HEK293 (cell line): ENCODE results near the gene TUT4.

Experiments
- CTCF ChIA-PET: fragments of 350-600 bp; formaldehyde crosslinking; extraction: SDS; loops from one replicate; lab custom pipeline; 2021; ENCODE audit warnings: antibody characterized with exemption; lab: Yijun Ruan, JAX
- POLR2A ChIA-PET: fragments of 300-600 bp; formaldehyde crosslinking; extraction: SDS; loops from one replicate; lab custom pipeline; 2020; ENCODE audit warnings: antibody characterized with exemption, inconsistent platforms; lab: Yijun Ruan, JAX
- H3K27ac ChIP-seq: fragments of 200-500 bp; sonication (Bioruptor generic); 2 replicates; pipeline ENCODE4 v1.5.1; 2014; ENCODE audit warnings: low read depth, low read length, control low read depth, inconsistent platforms; ENCODE audit errors: extremely low read depth
- H3K36me3 ChIP-seq, 2 experiments: fragments of 200-500 bp in 1 of 2; sonication (Bioruptor generic) in 1 of 2; 1 replicate in 1 of 2; 2 replicates in 1 of 2; pipeline ENCODE4 v1.5.1; 2014 to 2017; ENCODE audit warnings: inconsistent platforms in 2 of 2, low read length in 2 of 2; ENCODE audit not compliant: control insufficient read depth in 2 of 2, insufficient read depth in 1 of 2
- H3K4me1 ChIP-seq: fragments of 200-500 bp; sonication (Bioruptor generic); 2 replicates; pipeline ENCODE4 v1.5.1; 2014; ENCODE audit warnings: mild to moderate bottlenecking, low read length, inconsistent platforms; ENCODE audit not compliant: control insufficient read depth, insufficient read depth
- H3K4me3 ChIP-seq: 2 replicates; pipeline ENCODE4 v1.5.1; 2011; ENCODE audit warnings: low read depth, mild to moderate bottlenecking, control low read depth, low read length, moderate library complexity
- H3K9me3 ChIP-seq: fragments of 200-500 bp; sonication (Bioruptor generic); 2 replicates; pipeline ENCODE4 v1.5.1; 2014; ENCODE audit warnings: low read depth, low read length, inconsistent platforms; ENCODE audit not compliant: control insufficient read depth, insufficient read depth
- GLIS1 ChIP-seq: fragments of 450-650 bp; formaldehyde crosslinking; IDR thresholded peaks from 2 replicates; pipeline ENCODE4 v1.5.1; 2016; ENCODE audit warnings: missing biosample characterization, missing genetic modification characterization
- GLIS2 ChIP-seq: fragments of 450-650 bp; formaldehyde crosslinking; IDR thresholded peaks from 2 replicates; pipeline ENCODE4 v1.5.1; 2016; ENCODE audit warnings: missing biosample characterization, missing genetic modification characterization
- HOXC10 ChIP-seq: sonication (generic); formaldehyde crosslinking; IDR thresholded peaks from 2 replicates; pipeline ENCODE4 v1.8.1; 2023; ENCODE audit warnings: mild to moderate bottlenecking, missing genetic modification reagents
- HOXD13 ChIP-seq: sonication (generic); formaldehyde crosslinking; IDR thresholded peaks from 2 replicates; pipeline ENCODE4 v1.8.0; 2022; ENCODE audit warnings: missing genetic modification reagents, borderline replicate concordance
- MYNN ChIP-seq: fragments of 450-650 bp; formaldehyde crosslinking; IDR thresholded peaks from 2 replicates; pipeline ENCODE4 v1.5.1; 2016; ENCODE audit warnings: missing biosample characterization, missing genetic modification characterization, borderline replicate concordance
- SETDB1 ChIP-seq: IDR thresholded peaks from one replicate; pipeline ENCODE4 v1.6.1; 2017; ENCODE audit warnings: mild to moderate bottlenecking, low read length, moderate library complexity, mixed read lengths; ENCODE audit not compliant: insufficient read length
- TCF7L2 ChIP-seq: IDR thresholded peaks from 2 replicates; pipeline ENCODE4 v1.6.1; 2011; ENCODE audit warnings: low read depth, mild to moderate bottlenecking, inconsistent platforms, low read length, moderate library complexity, borderline replicate concordance
- ZBTB17 ChIP-seq: fragments of 450-650 bp; formaldehyde crosslinking; IDR thresholded peaks from 2 replicates; pipeline ENCODE4 v1.5.1; 2016; ENCODE audit warnings: missing biosample characterization, missing genetic modification characterization
- ZBTB20 ChIP-seq: fragments of 450-650 bp; formaldehyde crosslinking; IDR thresholded peaks from 2 replicates; pipeline ENCODE4 v1.5.1; 2016; ENCODE audit warnings: missing biosample characterization, missing genetic modification characterization
- ZFP37 ChIP-seq: fragments of 450-650 bp; formaldehyde crosslinking; IDR thresholded peaks from 2 replicates; pipeline ENCODE4 v1.5.1; 2016; ENCODE audit warnings: missing biosample characterization, missing genetic modification characterization
- ZNF155 ChIP-seq: fragments of 450-650 bp; formaldehyde crosslinking; IDR thresholded peaks from 2 replicates; pipeline ENCODE4 v1.5.1; 2016; ENCODE audit warnings: missing biosample characterization, missing genetic modification characterization
- ZNF169 ChIP-seq: fragments of 450-650 bp; formaldehyde crosslinking; IDR thresholded peaks from 2 replicates; pipeline ENCODE4 v1.5.1; 2016; ENCODE audit warnings: missing biosample characterization, missing genetic modification characterization
- ZNF202 ChIP-seq: fragments of 450-650 bp; formaldehyde crosslinking; IDR thresholded peaks from 2 replicates; pipeline ENCODE4 v1.5.1; 2016; ENCODE audit warnings: missing biosample characterization, missing genetic modification characterization, borderline replicate concordance
- ZNF211 ChIP-seq: fragments of 450-650 bp; formaldehyde crosslinking; IDR thresholded peaks from 2 replicates; pipeline ENCODE4 v1.5.1; 2016; ENCODE audit warnings: low read depth, missing biosample characterization, missing genetic modification characterization
- ZNF248 ChIP-seq: fragments of 450-650 bp; formaldehyde crosslinking; IDR thresholded peaks from 2 replicates; pipeline ENCODE4 v1.5.1; 2017; ENCODE audit warnings: missing biosample characterization, missing genetic modification characterization
- ZNF341 ChIP-seq: fragments of 450-650 bp; formaldehyde crosslinking; IDR thresholded peaks from 2 replicates; pipeline ENCODE4; 2016; ENCODE audit warnings: low read depth, missing biosample characterization, missing genetic modification characterization
- ZNF354C ChIP-seq: fragments of 450-650 bp; formaldehyde crosslinking; IDR thresholded peaks from 2 replicates; pipeline ENCODE4 v1.5.1; 2016; ENCODE audit warnings: missing biosample characterization, missing genetic modification characterization, low read depth, borderline replicate concordance
- ZNF391 ChIP-seq: fragments of 450-650 bp; formaldehyde crosslinking; IDR thresholded peaks from 2 replicates; pipeline ENCODE4 v1.5.1; 2016; ENCODE audit warnings: low read depth, missing biosample characterization, missing genetic modification characterization, borderline replicate concordance
- ZNF394 ChIP-seq: fragments of 450-650 bp; formaldehyde crosslinking; IDR thresholded peaks from 2 replicates; pipeline ENCODE4 v1.5.1; 2016; ENCODE audit warnings: missing biosample characterization, missing genetic modification characterization, mild to moderate bottlenecking, moderate library complexity, borderline replicate concordance
- ZNF423 ChIP-seq: fragments of 450-650 bp; formaldehyde crosslinking; IDR thresholded peaks from 2 replicates; pipeline ENCODE4 v1.5.1; 2016; ENCODE audit warnings: missing biosample characterization, missing genetic modification characterization
- ZNF529 ChIP-seq: fragments of 450-650 bp; formaldehyde crosslinking; IDR thresholded peaks from 2 replicates; pipeline ENCODE4 v1.5.1; 2017; ENCODE audit warnings: missing genetic modification characterization, missing biosample characterization; ENCODE audit not compliant: insufficient replicate concordance
- ZNF560 ChIP-seq: fragments of 450-650 bp; formaldehyde crosslinking; IDR thresholded peaks from 2 replicates; pipeline ENCODE4 v1.5.1; 2017; ENCODE audit warnings: missing biosample characterization, missing genetic modification characterization, borderline replicate concordance
- ZNF600 ChIP-seq: fragments of 450-650 bp; formaldehyde crosslinking; IDR thresholded peaks from 2 replicates; pipeline ENCODE4 v1.5.1; 2016; ENCODE audit warnings: missing biosample characterization, missing genetic modification characterization
- ZNF623 ChIP-seq: fragments of 450-650 bp; formaldehyde crosslinking; IDR thresholded peaks from 2 replicates; pipeline ENCODE4 v1.5.1; 2016; ENCODE audit warnings: missing biosample characterization, missing genetic modification characterization
- ZNF624 ChIP-seq: fragments of 450-650 bp; formaldehyde crosslinking; IDR thresholded peaks from 2 replicates; pipeline ENCODE4 v1.5.1; 2017; ENCODE audit warnings: missing biosample characterization, missing genetic modification characterization
- ZNF664 ChIP-seq: fragments of 450-650 bp; formaldehyde crosslinking; IDR thresholded peaks from 2 replicates; pipeline ENCODE4 v1.5.1; 2016; ENCODE audit warnings: missing biosample characterization, missing genetic modification characterization
- ZNF76 ChIP-seq: fragments of 450-650 bp; formaldehyde crosslinking; IDR thresholded peaks from 2 replicates; pipeline ENCODE4; 2016; ENCODE audit warnings: low read depth, missing biosample characterization, missing genetic modification characterization, borderline replicate concordance
- ZNF843 ChIP-seq: fragments of 450-650 bp; formaldehyde crosslinking; IDR thresholded peaks from 2 replicates; pipeline ENCODE4 v1.5.1; 2016; ENCODE audit warnings: missing biosample characterization, missing genetic modification characterization
- TF ChIP-seq, protein P1 (sequence below): fragments of 450-650 bp; formaldehyde crosslinking; IDR thresholded peaks from 2 replicates; pipeline ENCODE4 v1.5.1; 2016; ENCODE audit warnings: missing biosample characterization, missing genetic modification characterization
- TF ChIP-seq, protein P2 (sequence below): fragments of 450-650 bp; formaldehyde crosslinking; IDR thresholded peaks from 2 replicates; pipeline ENCODE4 v1.5.1; 2017; ENCODE audit warnings: missing biosample characterization, missing genetic modification characterization
- TF ChIP-seq, protein P3 (sequence below): fragments of 450-650 bp; formaldehyde crosslinking; IDR thresholded peaks from 2 replicates; pipeline ENCODE4 v1.5.1; 2016; ENCODE audit warnings: missing biosample characterization, missing genetic modification characterization
- TF ChIP-seq, protein P4 (sequence below): fragments of 450-650 bp; formaldehyde crosslinking; IDR thresholded peaks from 2 replicates; pipeline ENCODE4 v1.5.1; 2016; ENCODE audit warnings: missing biosample characterization, missing genetic modification characterization

The TUT4 gene

DNA sequence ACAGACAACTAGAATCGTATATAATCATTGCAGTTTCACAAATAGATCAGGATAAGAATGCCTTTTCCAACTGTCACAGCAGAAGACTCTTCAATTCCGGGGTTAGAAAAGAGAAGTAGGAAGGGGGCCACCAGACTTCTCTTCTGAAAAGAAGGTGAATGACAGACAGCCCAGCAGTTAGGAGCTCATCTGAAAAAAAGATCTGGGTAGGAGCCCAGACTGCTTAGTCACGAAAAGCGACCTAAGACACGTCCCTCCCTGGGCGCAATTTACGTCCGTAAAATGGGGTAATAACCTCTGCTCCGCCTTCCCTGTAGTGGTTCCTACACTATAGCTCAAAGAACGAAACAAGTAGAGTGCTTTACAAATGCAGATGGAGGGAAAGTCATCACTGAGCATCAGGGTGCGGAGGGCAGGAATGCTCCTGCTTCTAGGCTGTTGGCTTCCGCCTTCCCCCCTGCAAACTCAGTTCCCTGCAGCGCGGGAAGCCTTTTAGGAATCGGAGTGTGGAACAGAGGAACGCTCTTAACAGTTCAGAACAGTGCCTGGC lies 149.3 kb downstream of the TUT4 start:
- POLR2A ChIA-PET: interaction anchor here (0.6 to 2.2 kb wide), 16 partner anchors 8 to 441 kb away, joined by 3 to 22 read pairs (median 4); partner anchors contain the start of genes BTF3L4, TUT4 and TXNDC12
- CTCF ChIA-PET: interaction anchor here (0.5 to 1.2 kb wide), 5 partner anchors 150 to 1148 kb away, joined by 3 to 5 read pairs (median 3); partner anchors contain the start of gene TUT4
- Histone ChIP-seq H3K4me1 (no peaks in the 10 kb centered on the region), H3K4me3 (peak overlapping the region; percentile 83), H3K9me3 (no peaks in the 10 kb centered on the region), H3K36me3 (peaks cover 15 to 61% of the 10 kb centered on the region in 2 experiments; a peak in 2 of 3 replicates), H3K27ac (peak overlapping the region; percentile 66)
- peak; percentile 81 for TF ChIP-seq MYNN (tag by site-specific recombination)
- no peak for TF ChIP-seq ZNF623
- TF ChIP-seq ZNF155 (tag by site-specific recombination): no peak
- TF ChIP-seq ZNF529 (tag by site-specific recombination): no peak
- TF ChIP-seq, protein P1, sequence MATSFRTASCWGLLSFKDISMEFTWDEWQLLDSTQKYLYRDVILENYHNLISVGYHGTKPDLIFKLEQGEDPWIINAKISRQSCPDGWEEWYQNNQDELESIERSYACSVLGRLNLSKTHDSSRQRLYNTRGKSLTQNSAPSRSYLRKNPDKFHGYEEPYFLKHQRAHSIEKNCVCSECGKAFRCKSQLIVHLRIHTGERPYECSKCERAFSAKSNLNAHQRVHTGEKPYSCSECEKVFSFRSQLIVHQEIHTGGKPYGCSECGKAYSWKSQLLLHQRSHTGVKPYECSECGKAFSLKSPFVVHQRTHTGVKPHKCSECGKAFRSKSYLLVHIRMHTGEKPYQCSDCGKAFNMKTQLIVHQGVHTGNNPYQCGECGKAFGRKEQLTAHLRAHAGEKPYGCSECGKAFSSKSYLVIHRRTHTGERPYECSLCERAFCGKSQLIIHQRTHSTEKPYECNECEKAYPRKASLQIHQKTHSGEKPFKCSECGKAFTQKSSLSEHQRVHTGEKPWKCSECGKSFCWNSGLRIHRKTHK (tag by site-specific recombination): no peak
- no peak for TF ChIP-seq ZNF211 (tag by site-specific recombination)
- 0 out of 2 replicates have a peak, but pooled peaks have one; percentile 5 for TF ChIP-seq ZNF394 (tag by site-specific recombination)
- TF ChIP-seq GLIS2 (tag by site-specific recombination): peak; percentile 85; the same call in 1 of the 2 replicates
- TF ChIP-seq, protein P2, sequence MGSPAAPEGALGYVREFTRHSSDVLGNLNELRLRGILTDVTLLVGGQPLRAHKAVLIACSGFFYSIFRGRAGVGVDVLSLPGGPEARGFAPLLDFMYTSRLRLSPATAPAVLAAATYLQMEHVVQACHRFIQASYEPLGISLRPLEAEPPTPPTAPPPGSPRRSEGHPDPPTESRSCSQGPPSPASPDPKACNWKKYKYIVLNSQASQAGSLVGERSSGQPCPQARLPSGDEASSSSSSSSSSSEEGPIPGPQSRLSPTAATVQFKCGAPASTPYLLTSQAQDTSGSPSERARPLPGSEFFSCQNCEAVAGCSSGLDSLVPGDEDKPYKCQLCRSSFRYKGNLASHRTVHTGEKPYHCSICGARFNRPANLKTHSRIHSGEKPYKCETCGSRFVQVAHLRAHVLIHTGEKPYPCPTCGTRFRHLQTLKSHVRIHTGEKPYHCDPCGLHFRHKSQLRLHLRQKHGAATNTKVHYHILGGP: 0 out of 2 replicates have a peak, but pooled peaks have one; percentile 8
- 0 out of 2 replicates have a peak, but pooled peaks have one; percentile 8 for TF ChIP-seq ZNF843 (tag by site-specific recombination)
- TF ChIP-seq ZNF341: peak; percentile 95
- TF ChIP-seq ZNF391 (tag by site-specific recombination): no peak
- no peak for TF ChIP-seq ZNF202 (tag by site-specific recombination)
- no peak for TF ChIP-seq ZNF76 (tag by site-specific recombination)
- TF ChIP-seq HOXC10 (CRISPR knock-in tag): no peak
- no peak for TF ChIP-seq SETDB1
- no peak for TF ChIP-seq HOXD13 (CRISPR knock-in tag)
- TF ChIP-seq ZNF169 (tag by site-specific recombination): no peak
- no peak for TF ChIP-seq ZNF560 (tag by site-specific recombination)
- TF ChIP-seq ZBTB17 (tag by site-specific recombination): peak; percentile 82
- no peak for TF ChIP-seq ZNF624 (tag by site-specific recombination)
- TF ChIP-seq ZNF423: no peak
- TF ChIP-seq, protein P3, sequence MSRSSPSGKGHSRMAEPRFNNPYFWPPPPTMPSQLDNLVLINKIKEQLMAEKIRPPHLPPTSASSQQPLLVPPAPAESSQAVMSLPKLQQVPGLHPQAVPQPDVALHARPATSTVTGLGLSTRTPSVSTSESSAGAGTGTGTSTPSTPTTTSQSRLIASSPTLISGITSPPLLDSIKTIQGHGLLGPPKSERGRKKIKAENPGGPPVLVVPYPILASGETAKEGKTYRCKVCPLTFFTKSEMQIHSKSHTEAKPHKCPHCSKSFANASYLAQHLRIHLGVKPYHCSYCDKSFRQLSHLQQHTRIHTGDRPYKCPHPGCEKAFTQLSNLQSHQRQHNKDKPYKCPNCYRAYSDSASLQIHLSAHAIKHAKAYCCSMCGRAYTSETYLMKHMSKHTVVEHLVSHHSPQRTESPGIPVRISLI (tag by site-specific recombination): peak; percentile 70
- TF ChIP-seq TCF7L2: no peak
- TF ChIP-seq ZNF600: peak; percentile 87
- TF ChIP-seq GLIS1 (tag by site-specific recombination): peak; percentile 74
- no peak for TF ChIP-seq ZNF664 (tag by site-specific recombination)
- peak; percentile 73; the same call in 1 of the 2 replicates for TF ChIP-seq ZFP37 (tag by site-specific recombination)
- TF ChIP-seq ZNF248 (tag by site-specific recombination): no peak
- TF ChIP-seq, protein P4, sequence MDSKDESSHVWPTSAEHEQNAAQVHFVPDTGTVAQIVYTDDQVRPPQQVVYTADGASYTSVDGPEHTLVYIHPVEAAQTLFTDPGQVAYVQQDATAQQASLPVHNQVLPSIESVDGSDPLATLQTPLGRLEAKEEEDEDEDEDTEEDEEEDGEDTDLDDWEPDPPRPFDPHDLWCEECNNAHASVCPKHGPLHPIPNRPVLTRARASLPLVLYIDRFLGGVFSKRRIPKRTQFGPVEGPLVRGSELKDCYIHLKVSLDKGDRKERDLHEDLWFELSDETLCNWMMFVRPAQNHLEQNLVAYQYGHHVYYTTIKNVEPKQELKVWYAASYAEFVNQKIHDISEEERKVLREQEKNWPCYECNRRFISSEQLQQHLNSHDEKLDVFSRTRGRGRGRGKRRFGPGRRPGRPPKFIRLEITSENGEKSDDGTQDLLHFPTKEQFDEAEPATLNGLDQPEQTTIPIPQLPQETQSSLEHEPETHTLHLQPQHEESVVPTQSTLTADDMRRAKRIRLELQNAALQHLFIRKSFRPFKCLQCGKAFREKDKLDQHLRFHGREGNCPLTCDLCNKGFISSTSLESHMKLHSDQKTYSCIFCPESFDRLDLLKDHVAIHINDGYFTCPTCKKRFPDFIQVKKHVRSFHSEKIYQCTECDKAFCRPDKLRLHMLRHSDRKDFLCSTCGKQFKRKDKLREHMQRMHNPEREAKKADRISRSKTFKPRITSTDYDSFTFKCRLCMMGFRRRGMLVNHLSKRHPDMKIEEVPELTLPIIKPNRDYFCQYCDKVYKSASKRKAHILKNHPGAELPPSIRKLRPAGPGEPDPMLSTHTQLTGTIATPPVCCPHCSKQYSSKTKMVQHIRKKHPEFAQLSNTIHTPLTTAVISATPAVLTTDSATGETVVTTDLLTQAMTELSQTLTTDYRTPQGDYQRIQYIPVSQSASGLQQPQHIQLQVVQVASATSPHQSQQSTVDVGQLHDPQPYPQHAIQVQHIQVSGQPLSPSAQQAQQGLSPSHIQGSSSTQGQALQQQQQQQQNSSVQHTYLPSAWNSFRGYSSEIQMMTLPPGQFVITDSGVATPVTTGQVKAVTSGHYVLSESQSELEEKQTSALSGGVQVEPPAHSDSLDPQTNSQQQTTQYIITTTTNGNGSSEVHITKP: peak; percentile 93
- peak; percentile 69 for TF ChIP-seq ZBTB20 (tag by site-specific recombination)
- TF ChIP-seq ZNF354C (tag by site-specific recombination): no peak
